ENCODE data around the gene ROR1. TPM values are rescaled to one million over a fixed set of nuclear protein-coding genes. Genes with fewer than 3 reads are reported as not detected.

ROR1 gene
- total RNA-seq, 2 experiments from 2014 or later, result not detected

DNA sequence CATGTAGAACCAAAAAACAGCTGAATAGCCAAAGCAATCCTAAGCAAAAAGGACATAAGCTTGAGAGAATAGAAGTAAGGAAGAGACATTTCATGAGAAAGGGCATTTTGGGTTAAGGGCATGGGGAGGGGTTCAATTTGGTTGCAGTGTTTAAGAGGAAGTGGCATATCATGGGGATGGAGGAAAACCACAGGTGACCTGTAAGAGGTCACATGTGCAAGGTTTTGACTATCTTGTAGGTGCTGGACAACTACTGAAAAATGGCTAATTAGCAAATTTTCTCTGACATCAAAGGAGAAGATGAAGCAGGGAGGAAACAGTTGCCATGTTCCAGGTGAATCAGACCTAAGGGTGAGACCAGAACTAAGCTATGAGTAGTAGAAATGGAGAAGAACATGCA is 31.3 kb upstream of the ROR1 start:
- Mint-ChIP-seq H3K36me3 (ENCODE audit: low read depth) (no peaks in the 10 kb centered on the region), H3K4me3 (no peak overlapping the region), H3K9me3 (no peaks in the 10 kb centered on the region), H3K4me1 (ENCODE audit: low read depth) (no peaks in the 10 kb centered on the region), H3K27ac (no peak overlapping the region), H3K27me3 (peaks cover 4% of the 10 kb centered on the region)
- DNase-seq (no peak), ATAC-seq (no peak)
- TF ChIP-seq, protein P1, sequence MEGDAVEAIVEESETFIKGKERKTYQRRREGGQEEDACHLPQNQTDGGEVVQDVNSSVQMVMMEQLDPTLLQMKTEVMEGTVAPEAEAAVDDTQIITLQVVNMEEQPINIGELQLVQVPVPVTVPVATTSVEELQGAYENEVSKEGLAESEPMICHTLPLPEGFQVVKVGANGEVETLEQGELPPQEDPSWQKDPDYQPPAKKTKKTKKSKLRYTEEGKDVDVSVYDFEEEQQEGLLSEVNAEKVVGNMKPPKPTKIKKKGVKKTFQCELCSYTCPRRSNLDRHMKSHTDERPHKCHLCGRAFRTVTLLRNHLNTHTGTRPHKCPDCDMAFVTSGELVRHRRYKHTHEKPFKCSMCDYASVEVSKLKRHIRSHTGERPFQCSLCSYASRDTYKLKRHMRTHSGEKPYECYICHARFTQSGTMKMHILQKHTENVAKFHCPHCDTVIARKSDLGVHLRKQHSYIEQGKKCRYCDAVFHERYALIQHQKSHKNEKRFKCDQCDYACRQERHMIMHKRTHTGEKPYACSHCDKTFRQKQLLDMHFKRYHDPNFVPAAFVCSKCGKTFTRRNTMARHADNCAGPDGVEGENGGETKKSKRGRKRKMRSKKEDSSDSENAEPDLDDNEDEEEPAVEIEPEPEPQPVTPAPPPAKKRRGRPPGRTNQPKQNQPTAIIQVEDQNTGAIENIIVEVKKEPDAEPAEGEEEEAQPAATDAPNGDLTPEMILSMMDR (IDR thresholded peaks at IDR 0.05), result no peak
- CTCF ChIA-PET, result interaction anchor here (1.0 kb wide), 1 partner anchor 395 kb away, joined by 3 read pairs; no protein-coding TSS in a partner anchor
- intact Hi-C loops (cut with micrococcal nuclease), result no loop called here
- POLR2A ChIA-PET, result no interaction called here

DNA sequence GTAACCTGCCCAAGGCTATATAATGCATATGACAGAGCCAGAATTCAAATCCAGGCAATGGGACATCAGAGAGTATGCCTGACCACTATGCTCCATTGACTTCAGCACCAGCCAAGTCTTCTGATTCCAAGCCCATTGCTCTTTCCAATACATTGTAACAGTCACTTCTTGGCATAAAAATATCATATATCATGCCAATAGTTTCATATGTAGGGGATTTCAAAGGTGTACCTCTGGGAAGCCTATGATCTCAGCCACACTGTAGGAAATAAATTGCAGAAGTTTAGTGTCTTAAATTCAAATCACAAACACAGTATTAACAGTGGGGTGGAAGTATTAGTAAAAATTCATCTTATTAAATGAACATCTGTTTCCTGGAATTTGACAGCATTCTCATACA is 30.0 kb upstream of the ROR1 start:
- DNase-seq (no peak), ATAC-seq (no peak)
- TF ChIP-seq, protein P1 (IDR thresholded peaks at IDR 0.05), result no peak
- H3K4me3 Mint-ChIP-seq, result no peak overlapping the region
- H3K9me3 Mint-ChIP-seq, result no peaks in the 10 kb centered on the region
- no peak overlapping the region for H3K27ac Mint-ChIP-seq
- ChIA-PET POLR2A (no interaction called here), CTCF (no interaction called here)
- peaks cover 4% of the 10 kb centered on the region for H3K27me3 Mint-ChIP-seq
- H3K4me1 Mint-ChIP-seq (ENCODE audit: low read depth), result no peaks in the 10 kb centered on the region
- H3K36me3 Mint-ChIP-seq (ENCODE audit: low read depth), result no peaks in the 10 kb centered on the region
- intact Hi-C loops (cut with micrococcal nuclease), result no loop called here

DNA sequence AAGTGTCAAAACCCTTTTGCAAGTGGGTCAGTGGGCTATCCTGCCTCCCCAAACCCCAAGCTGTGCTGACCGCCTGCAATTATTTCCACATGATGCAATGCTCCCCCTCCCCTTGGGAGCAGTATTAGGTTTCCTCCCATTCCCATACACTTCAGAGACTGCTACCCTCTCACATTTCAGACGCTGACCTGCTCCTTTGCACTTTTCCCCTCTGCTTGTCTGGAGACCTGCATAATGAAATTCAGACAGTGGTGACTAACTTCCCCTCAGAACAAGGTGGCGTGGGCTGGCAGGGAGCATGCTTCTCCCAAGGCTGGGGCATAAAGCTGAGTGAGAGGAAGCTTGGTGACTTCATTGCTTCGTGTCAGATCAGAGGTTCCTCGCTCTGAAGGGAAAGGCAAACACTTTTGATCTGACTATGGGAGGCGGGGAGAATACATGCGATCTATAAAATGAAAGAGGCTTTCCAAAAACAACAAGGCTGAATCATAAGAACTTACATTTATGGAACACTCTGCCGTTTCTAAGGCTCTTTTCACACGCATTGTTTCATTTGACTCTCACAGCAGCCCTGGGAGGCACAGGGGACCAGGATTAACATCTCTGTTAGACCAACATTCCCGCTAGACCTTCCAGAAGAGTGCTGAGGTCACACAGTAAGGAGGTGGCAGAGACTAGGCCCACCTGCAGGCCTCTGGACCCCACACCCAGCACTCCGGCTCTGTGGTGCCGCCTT is 27.5 kb upstream of the ROR1 start:
- Mint-ChIP-seq H3K27me3 (peaks cover 1% of the 10 kb centered on the region), H3K4me3 (no peak overlapping the region), H3K27ac (no peak overlapping the region), H3K9me3 (no peaks in the 10 kb centered on the region), H3K4me1 (ENCODE audit: low read depth) (no peaks in the 10 kb centered on the region), H3K36me3 (ENCODE audit: low read depth) (no peaks in the 10 kb centered on the region)
- intact Hi-C loops (cut with micrococcal nuclease), result no loop called here
- TF ChIP-seq, protein P1 (IDR thresholded peaks at IDR 0.05), result no peak
- CTCF ChIA-PET, result interaction anchor here (1.1 kb wide), 1 partner anchor 391 kb away, joined by 3 read pairs; no protein-coding TSS in a partner anchor
- POLR2A ChIA-PET, result no interaction called here
- DNase-seq (peak; percentile 34), ATAC-seq (peak; percentile 72)

DNA sequence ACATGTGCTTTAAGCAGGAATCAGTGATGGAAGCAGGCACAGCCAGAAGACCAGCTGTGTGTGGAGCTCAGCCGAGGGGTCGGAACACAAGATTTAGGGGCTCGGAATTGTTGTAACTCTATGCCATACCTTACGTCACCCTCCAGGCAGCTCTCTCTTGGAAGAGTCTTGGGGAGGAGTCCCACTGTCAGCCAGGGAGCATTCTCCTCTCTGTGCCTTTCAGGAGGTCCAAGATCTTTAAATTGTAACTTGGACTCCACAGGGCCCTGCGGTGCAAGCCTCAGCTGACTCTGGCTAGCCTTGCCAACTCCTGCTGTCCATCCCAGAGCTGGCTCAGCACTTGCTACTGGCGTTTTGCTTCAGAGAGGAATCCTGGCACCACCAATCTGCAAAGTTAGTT is 26.4 kb upstream of the ROR1 start:
- Mint-ChIP-seq H3K36me3 (ENCODE audit: low read depth) (no peaks in the 10 kb centered on the region), H3K4me1 (ENCODE audit: low read depth) (no peaks in the 10 kb centered on the region), H3K27ac (no peak overlapping the region), H3K4me3 (no peak overlapping the region), H3K27me3 (peaks cover 1% of the 10 kb centered on the region), H3K9me3 (no peaks in the 10 kb centered on the region)
- intact Hi-C loops (cut with micrococcal nuclease), result no loop called here
- POLR2A ChIA-PET, result no interaction called here
- no peak for ATAC-seq
- CTCF ChIA-PET, result interaction anchor here (0.8 to 1.1 kb wide), 2 partner anchors 30 to 390 kb away, joined by 3 read pairs; no protein-coding TSS in a partner anchor
- TF ChIP-seq, protein P1 (IDR thresholded peaks at IDR 0.05), result no peak
- no peak for DNase-seq

DNA sequence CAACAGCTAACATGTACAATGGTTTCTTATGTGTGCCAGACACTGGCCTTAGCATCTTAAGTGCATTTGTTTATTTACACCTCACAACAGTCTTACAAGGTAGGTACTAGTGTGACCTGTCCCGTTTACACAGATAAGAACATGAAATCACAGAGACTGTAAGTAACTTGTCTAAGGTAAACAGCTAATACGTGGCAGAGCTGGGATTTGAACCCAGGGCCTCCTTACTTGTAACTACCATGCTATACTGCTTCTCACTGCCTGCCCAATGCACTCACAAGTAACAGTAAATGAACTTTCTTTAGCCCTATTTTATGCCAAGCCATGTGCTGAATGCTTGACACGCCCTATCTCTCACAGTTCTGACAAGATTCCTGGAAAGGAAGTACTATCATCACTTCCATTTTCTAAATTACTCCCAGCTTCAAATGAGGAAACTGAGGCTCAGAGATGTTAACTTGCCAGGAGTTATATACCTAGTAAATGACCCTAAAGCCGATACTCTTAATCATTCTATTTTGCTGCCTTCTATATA is 25.7 kb upstream of the ROR1 start:
- ChIA-PET CTCF (interaction anchor here (0.8 to 1.3 kb wide), 2 partner anchors 31 to 389 kb away, joined by 3 to 4 read pairs; no protein-coding TSS in a partner anchor), POLR2A (no interaction called here)
- Mint-ChIP-seq H3K4me1 (ENCODE audit: low read depth) (no peaks in the 10 kb centered on the region), H3K36me3 (ENCODE audit: low read depth) (no peaks in the 10 kb centered on the region), H3K27me3 (peaks cover 1% of the 10 kb centered on the region), H3K9me3 (no peaks in the 10 kb centered on the region), H3K4me3 (no peak overlapping the region), H3K27ac (no peak overlapping the region)
- no peak for ATAC-seq
- intact Hi-C loops (cut with micrococcal nuclease), result no loop called here
- TF ChIP-seq, protein P1 (IDR thresholded peaks at IDR 0.05), result no peak
- no peak for DNase-seq

All from activated CD8-positive, alpha-beta T cell treated with anti-CD3 and anti-CD28 coated beads for 36 hours (primary cell).